NCI-H774 (cell line): Measurements from ENCODE around the gene NFIA.
"Not testable (repeated sequence)": the region's sequence is repeated elsewhere in the genome, so short reads cannot be mapped to it uniquely, and the experiment has no call there.

Experiments used
- DNase-seq: peaks from one replicate; lab custom pipeline; 2025; lab: John Stamatoyannopoulos, UW

The NFIA gene

GRCh38 chr1:61457526-61458040 is 375.2 kb downstream of the NFIA start:
- no peak for DNase-seq

- DNase-seq = no peak
Observed at GRCh38 chr1:61459345-61459744, 377.0 kb downstream of the NFIA start.

GRCh38 chr1:61460191-61460590 is 377.8 kb downstream of the NFIA start:
- no peak for DNase-seq

- DNase-seq = no peak
Observed at GRCh38 chr1:61461406-61462384, 379.3 kb downstream of the NFIA start.

- no peak for DNase-seq
Observed at GRCh38 chr1:61462628-61463027, 380.3 kb downstream of the NFIA start.

- DNase-seq = no peak
Observed at GRCh38 chr1:61463220-61463619, 380.9 kb downstream of the NFIA start.

GRCh38 chr1:61467836-61468235 is 385.5 kb downstream of the NFIA start:
- DNase-seq = not testable (repeated sequence)

- DNase-seq = no peak
Observed at GRCh38 chr1:61469365-61469764, 387.0 kb downstream of the NFIA start.

GRCh38 chr1:61472876-61473275 is 390.5 kb downstream of the NFIA start:
- DNase-seq = no peak

GRCh38 chr1:61474269-61474817 is 392.0 kb downstream of the NFIA start:
- no peak for DNase-seq

- no peak for DNase-seq
Observed at GRCh38 chr1:61474963-61475362, 392.6 kb downstream of the NFIA start.

- no peak for DNase-seq
Observed at GRCh38 chr1:61477301-61477700, 394.9 kb downstream of the NFIA start.

GRCh38 chr1:61480273-61480935 is 398.0 kb downstream of the NFIA start:
- no peak for DNase-seq

GRCh38 chr1:61481315-61481715 is 399.0 kb downstream of the NFIA start:
- DNase-seq = no peak

GRCh38 chr1:61482170-61482734 is 399.9 kb downstream of the NFIA start:
- no peak for DNase-seq

GRCh38 chr1:61486783-61487536 is 404.6 kb downstream of the NFIA start:
- no peak for DNase-seq

GRCh38 chr1:61487801-61488200 is 405.4 kb downstream of the NFIA start:
- DNase-seq = no peak

GRCh38 chr1:61490924-61491323 is 408.6 kb downstream of the NFIA start:
- no peak for DNase-seq

- DNase-seq = no peak
Observed at GRCh38 chr1:61491497-61491896, 409.1 kb downstream of the NFIA start.

GRCh38 chr1:61494000-61494399 is 411.6 kb downstream of the NFIA start:
- DNase-seq = no peak

- DNase-seq = no peak
Observed at GRCh38 chr1:61496501-61496900, 414.1 kb downstream of the NFIA start.

- no peak for DNase-seq
Observed at GRCh38 chr1:61497013-61497412, 414.7 kb downstream of the NFIA start.
